ENCODE data around the gene ACTL8.

Gene ACTL8

GRCh38 chr1:17755120-17755519 lies at the start of gene ACTL8:
ACTL8 (plus strand) TSS chr1:17755333; CDS start chr1:17823009, 67,676 bp downstream.
- DNase-seq (ENCODE audit: low spot score), result no peak

- no peak for DNase-seq (ENCODE audit: low spot score)
Observed at GRCh38 chr1:17706445-17706844, 48.7 kb upstream of the ACTL8 start.

GRCh38 chr1:17709981-17710380 lies 45.2 kb upstream of the ACTL8 start:
- no peak for DNase-seq (ENCODE audit: low spot score)

- DNase-seq (ENCODE audit: low spot score), result no peak
Observed at GRCh38 chr1:17710889-17711576, 44.1 kb upstream of the ACTL8 start.

GRCh38 chr1:17711577-17711910 lies 43.6 kb upstream of the ACTL8 start:
- DNase-seq (ENCODE audit: low spot score), result no peak

GRCh38 chr1:17711941-17712340 lies 43.2 kb upstream of the ACTL8 start:
- DNase-seq (ENCODE audit: low spot score), result no peak

- no peak for DNase-seq (ENCODE audit: low spot score)
Observed at GRCh38 chr1:17713993-17714392, 41.1 kb upstream of the ACTL8 start.

- DNase-seq (ENCODE audit: low spot score), result no peak
Observed at GRCh38 chr1:17717594-17718535, 37.3 kb upstream of the ACTL8 start.

- no peak for DNase-seq (ENCODE audit: low spot score)
Observed at GRCh38 chr1:17719874-17720273, 35.3 kb upstream of the ACTL8 start.

- no peak for DNase-seq (ENCODE audit: low spot score)
Observed at GRCh38 chr1:17721444-17721843, 33.7 kb upstream of the ACTL8 start.

- no peak for DNase-seq (ENCODE audit: low spot score)
Observed at GRCh38 chr1:17723684-17724083, 31.4 kb upstream of the ACTL8 start.

- DNase-seq (ENCODE audit: low spot score), result no peak
Observed at GRCh38 chr1:17724150-17724549, 31.0 kb upstream of the ACTL8 start.

GRCh38 chr1:17725084-17725719 lies 29.9 kb upstream of the ACTL8 start:
- no peak for DNase-seq (ENCODE audit: low spot score)

GRCh38 chr1:17725811-17726582 lies 29.1 kb upstream of the ACTL8 start:
- no peak for DNase-seq (ENCODE audit: low spot score)

GRCh38 chr1:17728123-17728712 lies 26.9 kb upstream of the ACTL8 start:
- DNase-seq (ENCODE audit: low spot score), result no peak

GRCh38 chr1:17729248-17729647 lies 25.9 kb upstream of the ACTL8 start:
- DNase-seq (ENCODE audit: low spot score), result no peak

- DNase-seq (ENCODE audit: low spot score), result no peak
Observed at GRCh38 chr1:17729909-17730308, 25.2 kb upstream of the ACTL8 start.

- DNase-seq (ENCODE audit: low spot score), result no peak
Observed at GRCh38 chr1:17731460-17731859, 23.7 kb upstream of the ACTL8 start.

GRCh38 chr1:17732475-17732874 lies 22.7 kb upstream of the ACTL8 start:
- no peak for DNase-seq (ENCODE audit: low spot score)

GRCh38 chr1:17733661-17734060 lies 21.5 kb upstream of the ACTL8 start:
- no peak for DNase-seq (ENCODE audit: low spot score)

- no peak for DNase-seq (ENCODE audit: low spot score)
Observed at GRCh38 chr1:17734609-17735008, 20.5 kb upstream of the ACTL8 start.

- no peak for DNase-seq (ENCODE audit: low spot score)
Observed at GRCh38 chr1:17735348-17735747, 19.8 kb upstream of the ACTL8 start.
